Muscle of back (tissue), 11 donors: ENCODE measurements around the gene MAN2C1. TPM values are rescaled to one million over a fixed set of nuclear protein-coding genes. Genes with fewer than 3 reads are reported as not detected.
"Not testable (repeated sequence)": the region's sequence is repeated elsewhere in the genome, so short reads cannot be mapped to it uniquely, and the experiment has no call there.

Source experiments
- DNase-seq, 3 donors: peaks; one replicate each; pipeline versions ENCODE4 v3.0.0 to v3.0.0-alpha.2; 2013
- polyA plus RNA-seq, 10 donors: library from polyadenylated mRNA; unstranded; fragments of 120-200 nt; gene quantifications; one replicate each; pipeline ENCODE4 v1.2.1, GENCODE V29; 2013; ENCODE audit not compliant: insufficient read length in 10 of 10

MAN2C1 gene
- polyA plus RNA-seq, 10 donors: 63.2 to 190 (median 82.0) TPM

GRCh38 chr15:75347222-75348033 lies 21.0 kb downstream of the MAN2C1 start:
- DNase-seq: peak in 1 of 3 donors; percentile 64

DNA sequence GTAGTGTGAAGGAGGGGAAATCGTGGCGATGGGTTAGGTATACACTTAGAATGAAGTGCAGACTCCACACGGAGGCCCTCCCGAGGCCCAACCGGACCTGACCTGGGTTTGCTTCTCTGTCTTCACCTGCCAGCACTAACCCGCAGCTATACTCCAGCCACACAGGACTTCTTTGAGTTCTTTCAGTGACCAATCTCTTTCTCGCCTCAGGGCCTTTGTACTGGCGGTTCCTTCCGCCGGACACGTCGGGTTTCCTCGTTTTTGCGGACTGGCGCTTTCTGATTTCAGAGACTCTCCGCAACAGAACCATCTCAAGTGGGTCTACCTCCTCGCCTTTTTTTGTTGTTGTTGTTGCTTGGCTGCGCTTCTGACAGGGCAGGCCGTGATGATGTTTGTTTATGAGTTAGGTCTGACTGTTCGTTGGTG lies 21.6 kb downstream of the MAN2C1 start, which contains the start of gene NEIL1:
NEIL1 (plus strand) TSS at position 244 of the 426 bp plus-strand sequence. CDS start 1,867 bp downstream, outside the sequence.
- no peak for DNase-seq

GRCh38 chr15:75343953-75344352 lies 24.5 kb downstream of the MAN2C1 start:
- not testable (repeated sequence) for DNase-seq

DNA sequence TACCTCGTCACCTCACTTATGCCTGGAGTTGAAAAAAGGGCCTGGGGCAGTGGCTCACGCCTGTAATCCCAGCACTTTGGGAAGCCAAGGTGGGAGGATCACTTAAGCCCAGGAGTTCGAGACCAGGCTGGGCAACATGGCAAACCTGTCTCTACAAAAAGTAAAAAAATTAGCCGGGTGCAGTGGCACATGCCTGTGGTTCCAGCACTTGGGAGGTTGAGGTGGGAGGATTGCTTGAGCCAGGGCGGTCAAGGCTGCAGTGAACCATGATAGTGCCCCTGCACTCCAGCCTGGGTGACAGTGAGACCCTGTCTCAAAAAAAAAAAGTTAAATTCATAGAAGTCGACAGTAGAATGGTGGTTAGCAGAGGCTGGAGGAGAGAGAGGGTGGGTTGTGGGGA lies 26.2 kb downstream of the MAN2C1 start:
- DNase-seq: no peak

- no peak for DNase-seq
Measured at GRCh38 chr15:75339531-75340240, 28.7 kb downstream of the MAN2C1 start.

- DNase-seq: no peak
Measured at GRCh38 chr15:75338661-75339240, 29.7 kb downstream of the MAN2C1 start.

DNA sequence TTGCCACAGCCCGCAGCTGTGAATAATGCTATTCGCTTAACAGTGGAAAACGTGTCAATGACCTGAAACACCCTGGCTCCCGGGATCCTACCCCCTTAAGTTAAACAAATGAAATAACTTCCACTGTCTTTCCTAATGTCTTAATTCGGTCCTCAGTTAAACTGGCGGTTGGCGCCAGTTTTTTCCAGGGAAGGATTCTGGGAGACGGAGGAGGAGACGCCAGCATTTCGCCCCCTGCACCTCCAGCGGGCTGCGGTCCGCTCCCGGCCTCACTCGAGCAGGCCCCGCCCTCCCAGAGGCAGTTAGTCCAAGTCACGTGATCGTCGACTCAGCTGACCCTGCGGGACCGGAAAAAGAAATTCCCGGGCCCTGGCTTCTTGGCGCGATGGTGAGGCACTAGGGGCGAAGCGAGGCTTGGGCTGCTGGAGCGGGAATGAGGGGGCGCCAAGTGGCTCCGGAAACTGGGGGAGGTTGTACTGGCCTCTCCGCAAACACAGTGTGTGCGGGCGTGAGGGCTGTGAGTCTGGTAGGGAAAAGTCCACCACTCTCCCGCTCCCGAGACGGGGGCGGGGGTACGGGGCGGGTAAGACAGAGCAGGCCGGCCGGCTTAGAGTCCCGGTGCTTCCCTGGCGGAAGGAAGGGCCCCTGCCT lies 32.6 kb downstream of the MAN2C1 start, which contains the start of gene COMMD4:
COMMD4 (plus strand) TSS at position 359 of the 651 bp plus-strand sequence; CDS start at position 386, 27 bp downstream.
- DNase-seq: peak; percentile 94 to 97 (median 96)

- no peak for DNase-seq
Measured at GRCh38 chr15:75335313-75335704, 33.1 kb downstream of the MAN2C1 start.

DNA sequence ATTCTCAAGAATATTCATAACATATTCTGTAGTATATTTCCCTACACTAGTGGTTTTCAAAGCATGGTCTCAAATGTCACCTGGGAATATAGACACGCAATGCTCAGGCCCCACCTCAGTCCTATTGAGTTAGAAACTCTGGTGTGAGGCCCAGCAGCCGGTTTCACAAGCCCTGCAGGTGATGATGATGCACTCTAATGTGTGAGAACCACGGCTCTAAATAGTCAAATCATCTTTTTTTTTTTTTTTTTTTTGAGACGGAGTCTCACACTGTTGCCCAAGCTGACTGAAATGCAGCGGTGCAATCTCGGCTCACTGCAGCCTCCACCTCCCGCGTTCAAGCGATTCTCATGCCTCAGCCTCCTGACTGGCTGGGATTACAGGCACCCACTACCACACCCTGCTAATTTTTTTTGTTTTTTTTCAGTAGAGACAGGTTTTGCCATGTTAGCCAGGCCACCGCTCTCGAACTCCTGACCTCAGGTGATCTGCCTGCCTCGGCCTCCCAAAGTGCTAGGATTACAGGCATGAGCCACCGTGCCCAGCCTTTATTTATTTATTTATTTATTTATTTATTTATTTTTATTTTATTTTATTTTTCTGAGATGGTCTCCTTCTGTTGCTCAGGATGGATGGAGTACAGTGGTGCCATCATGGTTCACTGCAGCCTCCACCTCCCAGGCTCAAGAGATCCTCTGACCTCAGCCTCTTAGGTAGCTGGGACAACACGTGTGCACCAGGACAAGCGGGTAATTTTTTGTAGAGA lies 34.6 kb downstream of the MAN2C1 start:
- not testable (repeated sequence) for DNase-seq

- not testable (repeated sequence) for DNase-seq
Measured at GRCh38 chr15:75332093-75332492, 36.3 kb downstream of the MAN2C1 start.

DNA sequence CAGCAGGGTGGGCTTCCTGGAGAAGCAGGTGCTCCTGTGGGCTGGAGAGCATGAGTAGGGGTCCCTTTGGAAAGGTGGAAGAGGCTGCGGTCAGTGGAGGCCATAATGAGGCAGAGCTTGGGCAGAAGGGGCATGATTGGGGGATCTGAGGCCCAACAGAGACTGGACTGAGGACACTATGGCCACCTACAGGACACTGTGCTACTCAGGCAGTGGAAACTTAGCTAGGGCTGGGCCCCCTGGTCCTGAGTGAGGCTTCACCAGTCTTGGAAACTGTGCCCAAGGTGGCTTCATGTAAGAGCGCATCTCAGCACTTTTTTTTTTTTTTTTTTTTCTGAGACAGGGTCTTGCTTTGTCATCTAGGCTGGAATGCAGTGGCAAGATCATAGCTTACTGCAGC lies 38.8 kb downstream of the MAN2C1 start:
- DNase-seq: no peak

DNA sequence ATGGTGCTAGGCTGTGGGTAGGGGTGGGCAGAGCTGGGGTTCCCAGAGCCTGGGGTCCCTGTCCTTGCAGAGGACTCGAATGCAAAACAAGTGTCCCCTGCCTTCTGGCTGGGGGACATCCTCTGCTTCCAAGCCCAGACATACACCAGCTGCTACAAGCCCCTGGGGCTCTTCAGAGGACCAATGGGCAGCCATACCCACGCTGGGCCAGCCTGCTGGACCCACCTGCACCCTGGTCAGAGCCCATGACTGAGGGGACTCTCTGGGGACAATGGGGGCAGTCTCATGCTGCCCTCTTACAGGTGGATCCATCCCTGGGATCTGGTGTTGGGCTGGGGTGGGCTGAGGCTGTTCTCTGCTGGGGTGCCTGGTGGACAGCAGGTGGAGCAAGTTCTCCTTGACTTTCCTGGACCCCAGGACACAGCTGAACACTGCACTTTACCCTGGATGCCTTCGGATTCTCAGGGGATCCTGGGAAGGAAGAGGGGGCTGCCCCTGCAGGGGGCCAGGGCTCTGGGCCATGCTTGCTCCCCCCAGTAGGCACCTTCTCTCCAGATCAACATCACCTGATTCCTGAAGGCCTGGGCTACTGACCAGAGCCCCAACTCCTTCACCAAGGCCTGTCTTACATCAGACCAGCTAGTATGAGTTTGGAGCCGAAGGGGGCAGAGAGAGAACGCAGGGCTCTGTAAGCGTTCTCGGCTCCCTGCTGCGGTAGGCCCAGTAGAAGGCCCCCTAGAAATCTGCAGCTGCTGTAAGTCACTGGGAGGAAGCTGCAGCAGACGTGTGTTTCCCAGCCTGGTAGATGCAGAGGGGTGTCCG lies 39.7 kb downstream of the MAN2C1 start:
- no peak for DNase-seq

DNA sequence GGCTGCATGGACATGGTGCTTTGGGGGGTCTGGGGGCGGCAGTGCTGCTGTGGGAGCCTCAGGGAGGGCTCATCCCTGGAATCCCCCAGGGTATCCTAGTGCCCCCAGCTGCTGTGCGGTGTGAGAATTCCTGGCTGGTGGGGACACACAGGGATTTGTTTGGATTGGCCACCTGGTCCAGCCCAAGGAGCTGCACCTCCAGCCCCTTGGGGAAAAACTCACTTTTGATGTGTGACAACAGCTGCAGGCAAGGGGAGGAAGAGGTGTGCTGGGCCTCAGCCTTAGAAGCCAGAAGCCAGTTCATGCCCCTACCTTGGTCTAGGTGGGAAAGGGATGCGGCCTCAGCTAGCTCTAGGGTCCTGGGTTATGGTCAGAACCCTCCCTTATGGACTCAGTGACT lies 40.9 kb downstream of the MAN2C1 start:
- DNase-seq: no peak

DNA sequence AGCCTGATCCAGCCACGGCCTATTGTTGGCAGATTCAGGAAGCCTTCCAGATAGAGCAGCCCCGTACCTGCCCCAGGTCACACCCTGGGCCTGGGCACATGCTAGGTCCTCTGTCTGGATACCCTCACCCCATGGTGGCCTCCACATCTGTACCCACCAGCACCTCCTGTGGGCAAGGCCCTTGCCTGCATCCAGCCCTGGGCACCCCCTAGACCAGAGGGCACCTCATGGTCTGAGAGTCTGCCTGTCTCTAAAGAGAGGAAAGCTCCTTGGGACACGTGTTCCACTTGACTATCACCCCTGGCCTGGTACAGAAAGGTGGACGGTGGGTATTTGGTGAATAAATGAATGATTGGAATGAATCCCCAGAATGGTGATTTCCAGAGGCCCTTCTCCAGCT lies 41.4 kb downstream of the MAN2C1 start:
- no peak for DNase-seq

DNA sequence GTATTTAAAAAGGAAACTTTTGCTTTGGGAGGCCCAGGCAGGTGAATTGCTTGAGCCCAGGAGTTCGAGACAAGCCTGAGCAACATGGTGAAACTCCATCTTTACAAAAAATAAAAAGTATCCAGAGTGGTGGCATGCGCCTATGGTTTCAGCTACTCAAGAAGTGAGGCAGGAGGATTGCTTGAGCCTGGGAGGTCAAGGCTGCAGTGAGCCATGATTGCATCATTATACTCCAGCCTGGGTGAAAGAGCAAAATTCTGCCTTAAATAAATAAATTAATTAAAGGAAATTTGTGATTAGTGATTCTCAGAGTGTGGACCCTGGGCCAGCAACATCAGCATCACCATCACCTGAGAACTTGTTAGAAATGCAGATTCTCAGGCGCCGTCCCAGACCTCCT lies 42.5 kb downstream of the MAN2C1 start:
- no peak for DNase-seq

DNA sequence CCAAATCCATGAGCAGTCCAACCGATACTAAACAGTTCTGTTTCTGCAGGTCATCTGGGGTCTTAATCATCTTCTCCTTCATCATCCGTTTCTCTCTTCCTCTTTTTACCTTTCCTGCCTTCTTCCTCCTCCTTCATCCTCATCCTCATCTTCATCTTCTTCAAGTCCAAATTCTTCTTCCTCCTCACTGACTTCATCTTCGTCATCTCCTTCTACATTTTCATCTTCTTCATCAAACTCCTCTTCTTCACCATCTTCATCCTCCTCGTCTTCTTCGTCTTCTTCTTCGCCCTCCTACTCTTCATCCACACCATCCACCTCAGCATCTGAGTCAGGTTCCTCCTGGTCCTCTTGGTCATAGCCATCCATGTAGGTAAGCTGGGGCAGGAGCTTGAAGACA lies 46.7 kb downstream of the MAN2C1 start:
- no peak for DNase-seq

DNA sequence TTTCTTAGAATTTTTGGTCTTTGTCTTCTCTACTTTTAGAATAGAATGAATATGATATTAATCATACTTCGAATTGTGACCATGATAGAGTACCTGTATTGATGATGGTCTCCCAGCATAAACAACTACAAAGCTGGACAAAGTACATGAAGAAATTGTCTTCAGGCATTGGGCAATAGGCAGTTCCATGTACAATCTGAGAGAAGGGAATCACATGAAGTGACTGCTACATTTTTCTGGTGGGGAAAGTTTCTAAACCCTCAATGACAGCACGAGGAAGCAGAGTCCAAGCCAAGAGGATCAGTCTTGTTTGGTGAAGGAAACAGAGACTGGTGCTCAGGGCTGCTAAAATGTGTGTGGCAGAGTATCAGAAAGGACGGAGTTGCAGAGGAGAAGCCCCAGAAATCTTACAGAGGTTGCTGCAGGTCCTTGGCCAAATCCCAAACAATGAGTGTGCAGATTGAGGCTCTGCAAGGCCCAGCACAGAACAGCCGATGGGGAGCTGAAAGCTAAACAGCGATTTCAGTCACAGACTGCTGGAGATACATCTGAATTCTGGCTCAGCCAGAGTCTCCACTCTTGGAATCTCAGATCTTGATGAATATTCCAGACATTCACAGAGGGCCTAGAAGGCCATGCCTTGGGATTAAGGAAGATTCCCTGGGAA lies 49.0 kb downstream of the MAN2C1 start:
- not testable (repeated sequence) for DNase-seq

DNA sequence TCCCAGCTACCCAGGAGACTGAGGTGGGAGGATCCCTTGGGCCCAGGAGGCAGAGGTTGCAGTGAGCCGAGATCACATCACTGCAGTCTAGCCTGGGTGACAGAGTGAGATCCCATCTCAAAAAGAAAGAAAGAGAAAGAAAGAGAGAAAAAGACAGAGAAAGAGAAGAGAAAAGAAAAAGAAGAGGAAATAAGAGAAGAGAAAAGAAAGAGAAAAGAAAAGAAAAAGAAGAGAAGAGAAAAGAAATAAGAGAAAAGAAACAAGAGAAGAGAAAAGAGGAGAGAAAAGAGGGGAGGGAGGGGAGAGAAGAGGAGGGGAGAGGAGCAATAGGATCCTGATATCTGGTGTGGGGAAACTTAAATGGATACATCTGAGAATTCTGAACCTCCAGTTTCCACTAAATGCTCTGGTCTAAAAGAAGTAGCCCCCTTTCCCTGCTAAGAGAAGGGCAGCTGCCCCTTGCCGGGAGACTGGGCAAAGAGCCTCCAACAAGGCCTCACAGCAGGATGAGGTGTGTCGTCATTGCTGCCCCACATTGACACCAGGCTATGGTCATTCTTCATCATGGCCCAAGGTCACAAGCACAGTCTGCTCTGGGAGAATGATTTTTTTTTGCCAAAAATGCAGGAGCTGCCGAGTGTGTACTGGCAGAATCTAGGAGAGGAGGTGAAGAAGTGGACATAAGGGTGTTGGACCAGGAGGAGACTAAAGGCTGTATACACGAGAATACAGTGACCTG lies 53.7 kb downstream of the MAN2C1 start:
- no peak for DNase-seq
